NCI-H146 (cell line): ENCODE measurements around the gene TSPAN10.
"Not testable (repeated sequence)": the region's sequence is repeated elsewhere in the genome, so short reads cannot be mapped to it uniquely, and the experiment has no call there.

Experiments
- DNase-seq: peaks from one replicate; lab custom pipeline; 2025; lab: John Stamatoyannopoulos, UW

Gene TSPAN10

GRCh38 chr17:81664051-81664470 lies 27.1 kb downstream of the TSPAN10 start:
- no peak for DNase-seq

DNA sequence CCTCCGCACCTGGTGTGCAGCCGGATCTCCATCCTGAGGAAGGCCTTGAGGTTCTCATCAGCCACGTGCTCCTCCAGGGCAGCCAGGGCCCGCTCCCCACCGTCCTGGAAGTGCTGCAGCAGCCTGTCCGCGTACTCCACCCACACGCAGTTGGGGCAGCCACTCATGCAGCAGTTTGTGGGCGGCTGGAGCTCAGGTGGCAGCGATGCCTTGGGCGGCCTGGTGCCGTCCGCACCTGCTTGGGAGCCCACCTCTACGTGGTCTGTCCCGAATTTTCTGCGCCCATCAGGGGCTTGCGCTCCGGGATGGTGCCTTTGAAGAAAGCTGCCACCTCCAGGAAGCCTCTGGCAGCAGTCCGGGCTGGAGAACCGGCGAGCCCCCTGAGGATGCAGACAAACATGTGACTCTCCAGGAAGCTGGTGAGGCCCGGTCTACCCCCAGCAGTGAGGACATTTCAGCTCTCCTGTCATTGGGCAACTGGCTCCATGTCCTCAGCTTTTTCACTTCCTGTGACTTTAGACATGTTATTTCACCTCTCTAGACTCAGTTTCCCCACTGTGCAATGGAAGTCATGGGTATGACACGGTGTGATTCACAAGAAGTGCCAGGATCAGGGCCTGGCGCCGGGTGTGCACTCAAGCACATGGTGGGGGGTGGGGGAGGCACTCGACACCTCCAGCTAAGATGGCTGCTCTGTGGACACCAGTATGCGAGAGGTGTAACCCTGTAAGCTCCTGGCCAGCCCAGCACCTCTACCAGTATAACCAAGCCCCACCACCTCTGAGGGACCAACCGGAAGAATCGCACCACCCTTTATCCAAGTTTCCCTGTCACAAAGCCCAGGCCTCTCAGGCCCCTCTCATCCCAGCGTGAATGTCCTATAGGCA lies 28.5 kb downstream of the TSPAN10 start:
- DNase-seq, result peak; percentile 63

- no peak for DNase-seq
These were observed 29.0 kb downstream of the TSPAN10 start for GRCh38 chr17:81666092-81666341.

- peak; percentile 96 for DNase-seq
These were observed 29.6 kb downstream of the TSPAN10 start, which contains the start of the genes CCDC137 and OXLD1 for GRCh38 chr17:81666342-81667191. Gene CCDC137, plus strand, starts transcription at chr17:81666737. Its CDS starts 30 bp downstream, at chr17:81666767. Gene OXLD1, minus strand, starts transcription at chr17:81666605. Its CDS starts 28 bp downstream, at chr17:81666577.

- no peak for DNase-seq
These were observed 30.8 kb downstream of the TSPAN10 start for GRCh38 chr17:81667754-81668153.

DNA sequence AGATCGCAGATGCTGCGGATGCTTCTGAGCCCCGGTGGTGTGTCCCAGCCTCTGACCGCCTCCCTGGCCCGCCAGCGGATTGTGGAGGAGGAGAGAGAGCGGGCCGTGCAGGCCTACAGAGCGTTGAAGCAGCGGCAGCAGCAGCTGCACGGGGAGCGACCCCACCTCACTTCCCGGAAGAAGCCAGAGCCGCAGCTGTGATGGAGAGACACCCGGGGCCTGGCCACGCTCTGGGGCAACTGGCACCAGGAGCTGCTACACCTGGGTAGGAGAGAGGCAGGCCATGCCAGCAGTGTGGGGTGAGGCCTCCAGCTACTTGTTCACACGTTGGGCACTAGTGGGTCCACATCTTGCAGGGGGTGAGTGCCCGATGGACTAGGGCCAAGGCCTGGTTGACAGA lies 35.5 kb downstream of the TSPAN10 start:
- DNase-seq, result no peak

DNA sequence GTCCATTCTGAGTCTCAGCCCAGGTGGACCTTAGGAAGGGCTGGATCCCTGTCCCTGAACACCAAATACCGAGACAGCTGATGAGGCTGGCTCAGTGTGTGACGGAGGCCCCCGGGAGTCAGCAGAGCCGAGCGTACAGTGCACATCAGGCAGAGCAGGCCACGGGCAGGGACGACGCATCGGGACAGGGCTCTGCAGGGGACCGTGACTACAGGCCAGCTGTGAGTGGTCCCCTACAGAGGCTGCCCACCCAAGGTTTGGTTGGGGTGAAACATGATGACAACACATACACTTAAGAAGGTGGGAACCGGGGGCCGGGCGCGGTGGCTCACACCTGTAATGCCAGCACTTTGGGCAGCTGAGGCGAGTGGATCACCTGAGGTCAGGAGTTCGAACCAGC lies 36.0 kb downstream of the TSPAN10 start:
- DNase-seq, result no peak

DNA sequence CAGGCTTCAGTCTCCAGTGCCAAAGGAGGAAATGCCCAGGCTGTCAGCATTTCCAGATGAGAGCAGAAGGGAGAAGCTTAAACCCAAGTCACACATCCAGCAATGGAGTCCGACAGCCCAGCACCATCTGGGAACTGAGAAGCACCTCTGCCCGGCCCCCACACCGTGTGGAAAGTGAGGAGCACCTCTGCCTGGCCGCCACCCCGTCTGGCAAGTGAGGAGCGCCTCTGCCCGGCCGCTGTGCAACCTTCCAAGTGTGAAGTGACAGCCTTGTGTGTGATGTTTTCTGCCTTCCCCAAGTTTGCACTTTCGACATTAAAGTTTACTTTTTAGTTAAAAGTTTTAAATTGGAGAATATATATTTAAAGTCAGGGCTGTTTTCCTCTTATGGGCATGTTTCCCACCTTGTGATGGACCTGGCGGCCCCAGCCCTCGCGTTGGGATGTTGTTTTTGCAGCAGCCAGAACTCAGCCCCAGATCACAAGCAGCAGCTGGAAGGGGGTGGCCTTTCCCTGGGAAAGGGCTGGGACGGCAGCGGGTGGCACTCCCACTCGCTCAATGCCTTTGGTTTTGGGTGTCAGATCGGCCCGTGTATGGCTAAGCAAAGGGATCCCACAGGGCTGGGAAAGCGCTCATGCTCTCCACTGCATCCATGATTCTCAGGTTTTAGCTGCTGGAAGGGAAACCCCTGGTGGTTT lies 36.7 kb downstream of the TSPAN10 start:
- no peak for DNase-seq

- not testable (repeated sequence) for DNase-seq
These were observed 38.7 kb downstream of the TSPAN10 start for GRCh38 chr17:81675515-81676221.

GRCh38 chr17:81676906-81677305 lies 39.9 kb downstream of the TSPAN10 start:
- no peak for DNase-seq

- no peak for DNase-seq
These were observed 43.2 kb downstream of the TSPAN10 start for GRCh38 chr17:81680150-81680549.

GRCh38 chr17:81681672-81682071 lies 44.7 kb downstream of the TSPAN10 start:
- DNase-seq, result peak; percentile 87

- peak; percentile 25 for DNase-seq
These were observed 45.7 kb downstream of the TSPAN10 start for GRCh38 chr17:81682565-81683207.

- no peak for DNase-seq
These were observed 46.2 kb downstream of the TSPAN10 start for GRCh38 chr17:81683208-81683583.

- peak; percentile 98 for DNase-seq
These were observed 46.8 kb downstream of the TSPAN10 start, which contains the start of the genes ARL16 and HGS for GRCh38 chr17:81683584-81684441. Gene ARL16, minus strand, starts transcription at chr17:81683797. Its CDS starts 44 bp downstream, at chr17:81683753. Gene HGS, plus strand, starts transcription at chr17:81684011. Its CDS starts 56 bp downstream, at chr17:81684067.

- no peak for DNase-seq
These were observed 47.5 kb downstream of the TSPAN10 start for GRCh38 chr17:81684442-81684911.

GRCh38 chr17:81685108-81685507 lies 48.1 kb downstream of the TSPAN10 start:
- DNase-seq, result no peak

DNA sequence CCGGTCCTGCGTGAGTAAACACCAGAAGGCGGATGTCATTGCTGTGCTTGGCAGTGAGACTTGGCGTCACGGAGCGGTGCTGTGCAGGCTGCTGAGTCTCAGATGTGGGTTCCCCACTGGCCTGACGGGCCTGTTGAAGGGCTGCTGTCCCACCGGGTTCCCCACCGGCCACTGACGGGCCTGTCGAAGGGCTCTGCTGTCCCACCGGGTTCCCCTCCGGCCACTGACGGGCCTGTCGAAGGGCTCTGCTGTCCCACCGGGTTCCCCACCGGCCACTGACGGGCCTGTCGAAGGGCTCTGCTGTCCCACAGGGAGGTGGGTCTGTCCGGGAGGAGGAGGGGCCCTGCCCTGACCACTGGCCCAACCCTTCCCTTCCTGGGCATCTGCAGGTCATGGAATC lies 49.6 kb downstream of the TSPAN10 start:
- DNase-seq, result no peak

- no peak for DNase-seq
These were observed 51.0 kb downstream of the TSPAN10 start for GRCh38 chr17:81687770-81688541.
